NT2/D1 (cell line): ENCODE measurements around the gene ADD3.

Source experiments
- SUZ12 ChIP-seq: IDR thresholded peaks from 2 replicates; pipeline ENCODE4 v1.6.1; 2011; ENCODE audit not compliant: insufficient read length, insufficient read depth; ENCODE audit errors: extremely low read depth
- ZNF274 ChIP-seq: IDR thresholded peaks from 2 replicates; pipeline ENCODE4 v1.6.1; 2011; ENCODE audit warnings: mild to moderate bottlenecking, low read depth, low read length

DNA sequence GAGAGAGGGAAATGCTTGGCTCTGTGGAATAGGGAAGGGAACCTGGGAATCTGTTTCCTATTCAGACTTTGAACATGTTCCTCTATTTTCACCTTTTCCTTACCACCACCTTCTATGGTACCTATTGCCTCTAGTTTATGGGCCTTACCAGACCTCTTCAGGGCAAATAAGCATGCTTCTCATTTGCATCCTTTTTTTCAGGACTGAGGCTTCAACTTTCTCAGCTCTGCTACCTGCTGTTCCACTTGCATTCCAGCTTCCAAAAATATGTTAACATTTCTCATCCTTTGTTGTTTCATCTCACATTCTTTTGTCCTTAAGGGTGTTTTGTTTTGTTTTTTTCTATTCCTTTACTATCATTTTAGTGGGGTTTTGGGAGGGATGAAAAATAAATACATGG lies 121.7 kb downstream of the ADD3 start:
- TF ChIP-seq SUZ12 = no peak
- TF ChIP-seq ZNF274 = no peak
